Cortex of kidney (tissue), 1 donor: ENCODE measurements around the gene CD244.
"Not testable (repeated sequence)": the region's sequence is repeated elsewhere in the genome, so short reads cannot be mapped to it uniquely, and the experiment has no call there.

Experiments
- DNase-seq: peaks from one replicate; lab custom pipeline; 2025; lab: John Stamatoyannopoulos, UW

CD244 gene

DNA sequence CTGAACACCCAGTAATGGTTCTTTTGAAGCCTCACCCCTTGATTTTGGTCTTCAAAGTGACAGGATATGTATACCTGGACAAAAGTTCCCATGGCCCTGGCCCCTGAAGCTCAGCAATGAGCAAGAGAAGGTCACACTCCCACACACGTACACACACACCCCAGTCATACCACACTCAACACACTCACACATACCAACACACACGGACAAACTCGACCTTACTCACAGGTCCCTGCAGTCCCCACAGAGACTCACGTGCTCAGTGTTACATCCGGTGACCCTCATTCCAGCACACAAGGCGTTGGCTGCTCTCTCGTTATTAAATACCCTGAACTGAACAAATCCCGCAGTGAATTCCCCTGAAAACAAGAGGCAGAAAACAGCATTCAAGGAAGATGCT lies 16.4 kb upstream of the CD244 start:
- no peak for DNase-seq

GRCh38 chr1:160877221-160877620 lies 14.5 kb upstream of the CD244 start:
- DNase-seq, result no peak

GRCh38 chr1:160876311-160876710 lies 13.6 kb upstream of the CD244 start:
- DNase-seq, result no peak

- DNase-seq, result not testable (repeated sequence)
These were observed 12.9 kb upstream of the CD244 start for GRCh38 chr1:160875591-160875990.

DNA sequence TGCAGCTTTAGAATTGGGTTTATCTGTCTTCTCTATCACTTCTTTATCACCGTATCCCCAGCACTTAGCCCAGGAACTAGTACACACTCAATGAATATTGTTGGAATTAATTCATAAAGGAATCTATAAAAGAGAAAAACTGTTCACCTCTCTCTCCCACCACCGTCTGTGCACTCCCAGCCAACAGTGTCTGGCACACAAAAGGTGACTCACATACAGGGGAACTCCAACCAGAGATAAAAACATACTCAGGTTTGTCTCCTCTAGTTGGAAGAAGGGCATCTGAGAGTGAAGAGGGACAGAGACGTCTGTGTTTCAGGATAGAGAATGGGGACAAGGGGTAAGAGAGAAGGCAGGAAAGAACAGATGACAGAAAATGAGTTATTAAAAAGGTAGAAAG lies 12.2 kb upstream of the CD244 start:
- no peak for DNase-seq

- no peak for DNase-seq
These were observed 5.5 kb upstream of the CD244 start for GRCh38 chr1:160868141-160868540.

- DNase-seq, result not testable (repeated sequence)
These were observed 5.0 kb upstream of the CD244 start for GRCh38 chr1:160867651-160868050.

- DNase-seq, result no peak
These were observed 4.1 kb upstream of the CD244 start for GRCh38 chr1:160866695-160867260.

DNA sequence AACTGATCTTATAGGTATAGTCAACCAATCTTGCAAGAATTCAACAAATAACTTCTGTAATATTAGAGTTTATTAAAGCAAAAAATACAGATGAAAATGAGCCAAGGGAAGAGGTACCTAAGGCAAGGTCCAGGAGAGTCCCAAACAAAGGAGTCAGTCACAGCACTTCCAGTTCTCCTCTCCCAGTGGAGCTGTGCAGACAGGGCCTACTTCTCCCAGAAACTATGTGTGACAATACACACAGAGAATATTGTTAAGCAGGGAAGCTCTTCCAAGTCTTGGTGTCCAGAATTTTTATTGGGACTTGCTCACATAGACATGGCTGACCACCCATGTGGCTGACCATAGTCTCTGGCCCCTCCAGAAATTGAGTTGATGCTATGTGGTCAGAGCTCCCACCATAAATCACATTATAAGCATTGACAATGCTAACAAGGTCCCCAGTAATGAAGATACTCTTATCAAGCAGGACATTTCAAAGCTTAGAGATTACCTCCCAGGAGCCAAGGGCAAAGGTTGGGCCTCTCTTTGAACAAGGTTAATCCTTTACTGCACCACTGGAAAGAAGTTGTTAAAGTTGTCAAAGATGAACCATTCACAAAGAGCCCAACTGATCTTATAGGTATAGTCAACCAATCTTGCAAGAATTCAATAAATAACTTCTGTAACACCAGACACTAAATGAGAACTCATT lies 3.5 kb upstream of the CD244 start:
- DNase-seq, result no peak

GRCh38 chr1:160865337-160865736 lies 2.6 kb upstream of the CD244 start:
- DNase-seq, result no peak

DNA sequence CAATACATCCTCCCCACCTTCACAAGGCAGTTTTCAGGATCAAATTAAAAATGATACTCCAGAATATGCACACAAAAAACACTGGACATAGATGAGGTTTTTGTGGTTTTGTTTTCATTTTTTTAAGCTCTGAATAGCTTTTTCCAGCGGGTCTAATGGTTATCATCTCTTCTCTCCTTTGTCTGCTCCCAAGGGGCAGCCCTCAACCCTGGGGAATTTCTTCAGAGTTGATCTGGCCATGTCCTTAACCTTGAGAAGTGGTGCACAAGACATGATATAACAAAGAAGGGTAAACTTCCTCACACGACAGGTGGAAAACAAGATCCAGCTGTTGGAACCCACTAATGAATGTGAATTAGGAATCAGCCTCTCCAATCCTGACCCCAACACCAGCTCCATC lies 1.5 kb upstream of the CD244 start:
- no peak for DNase-seq

DNA sequence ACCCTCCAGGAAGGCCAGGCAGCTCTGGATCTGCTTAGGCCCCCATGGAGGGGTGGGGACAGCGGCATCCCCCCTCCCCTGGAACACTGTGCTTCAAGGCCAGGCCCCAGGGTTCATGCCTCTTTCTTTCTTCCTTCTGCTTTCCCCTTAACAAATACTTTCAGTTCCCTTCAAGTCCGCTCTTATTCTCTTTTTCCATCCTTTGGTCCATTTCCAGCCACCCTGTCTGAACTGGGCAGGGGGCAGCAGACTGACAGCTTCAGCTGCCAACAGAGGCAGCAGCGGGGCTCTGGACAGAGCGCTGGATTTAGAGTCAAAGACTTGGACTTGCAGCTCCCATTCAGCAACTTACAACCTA lies 1.1 kb upstream of the CD244 start:
- DNase-seq, result no peak

- DNase-seq, result no peak
These were observed 530 bp upstream of the CD244 start for GRCh38 chr1:160863061-160863773.

- no peak for DNase-seq
These were observed 1.7 kb downstream of the CD244 start for GRCh38 chr1:160860840-160861505.

- no peak for DNase-seq
These were observed 3.5 kb downstream of the CD244 start for GRCh38 chr1:160859166-160859565.

DNA sequence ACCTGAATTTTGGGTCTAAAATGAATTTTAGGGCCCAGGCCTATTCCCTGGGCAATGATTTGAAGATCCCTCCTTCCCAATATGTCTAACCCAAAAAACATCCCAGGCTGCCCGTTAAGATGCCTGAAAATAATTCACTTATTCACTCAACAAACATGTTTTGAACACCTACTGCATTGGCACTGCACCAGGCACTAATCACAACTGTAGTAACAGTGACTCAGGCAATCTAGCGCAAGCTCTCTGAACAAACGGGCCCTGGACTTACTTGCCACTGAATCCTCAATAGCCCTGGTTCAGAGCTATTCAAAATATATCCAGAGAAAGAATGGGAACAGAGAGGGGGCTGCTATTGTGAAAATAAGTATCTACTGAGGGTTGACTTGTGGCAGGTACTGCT lies 4.2 kb downstream of the CD244 start:
- DNase-seq, result no peak

- DNase-seq, result no peak
These were observed 4.6 kb downstream of the CD244 start for GRCh38 chr1:160858097-160858496.

- DNase-seq, result no peak
These were observed 7.3 kb downstream of the CD244 start for GRCh38 chr1:160855181-160855981.

- DNase-seq, result no peak
These were observed 8.9 kb downstream of the CD244 start for GRCh38 chr1:160853754-160854153.

DNA sequence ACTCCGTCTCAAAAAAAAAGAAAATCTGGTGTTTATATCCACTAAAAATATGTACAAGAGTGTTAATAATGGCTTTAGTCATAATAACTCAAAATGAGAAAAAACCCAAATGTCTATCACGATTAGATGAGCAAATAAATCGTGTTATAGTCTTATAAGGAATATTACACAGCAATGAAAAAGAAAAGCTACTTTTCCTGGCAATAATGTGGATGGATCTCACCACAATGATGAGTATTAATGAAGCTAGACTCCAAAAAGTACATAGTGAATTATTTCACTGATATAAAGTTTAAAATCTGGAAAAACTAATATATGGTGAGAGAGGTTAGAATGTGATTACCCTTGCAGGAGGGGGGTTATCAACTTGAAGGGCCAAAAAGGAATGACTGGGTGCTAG lies 9.7 kb downstream of the CD244 start:
- DNase-seq, result no peak

GRCh38 chr1:160850993-160851392 lies 11.7 kb downstream of the CD244 start:
- no peak for DNase-seq

GRCh38 chr1:160850541-160850940 lies 12.1 kb downstream of the CD244 start:
- DNase-seq, result no peak
